CD4-positive, alpha-beta T cell (primary cell): ENCODE measurements around the gene RGL1. TPM values are rescaled to one million over a fixed set of nuclear protein-coding genes. Genes with fewer than 3 reads are reported as not detected.

Experiments used
- ATAC-seq: fragments of 200-7000 bp; cut with Tn5 transposase; one replicate; pipeline ENCODE4 v1.10.0; 2022; ENCODE audit warnings: mild to moderate bottlenecking; ENCODE audit not compliant: poor library complexity
- CTCF ChIA-PET: fragments of 350-600 bp; sonication (Branson Sonifier 250); formaldehyde crosslinking; loops from one replicate; lab custom pipeline; 2021; ENCODE audit warnings: antibody characterized with exemption, inconsistent platforms; lab: Charles Lee
- POLR2A ChIA-PET: fragments of 350-600 bp; sonication (Branson Sonifier 250); formaldehyde crosslinking; loops from one replicate; lab custom pipeline; 2021; ENCODE audit warnings: antibody characterized with exemption, inconsistent platforms; lab: Charles Lee
- DNase-seq, 14 experiments: peaks; one replicate each; pipeline ENCODE4 v3.0.0-alpha.2; 2013 to 2020; ENCODE audit warnings: mixed read lengths in 2 of 14
- H3K27ac ChIP-seq, 2 donors: one replicate each; pipeline versions ENCODE4 v1.5.1 to v1.7.0; 2013; ENCODE audit warnings: low read length in 2 of 2, low read depth in 1 of 2, mild to moderate bottlenecking in 1 of 2
- H3K27me3 ChIP-seq, 2 experiments: 1 replicate in 1 of 2; 2 replicates in 1 of 2; pipeline versions ENCODE4 v1.6.1 to v1.7.0; 2013; ENCODE audit warnings: low read length in 2 of 2, control low read depth in 1 of 2, mild to moderate bottlenecking in 1 of 2, moderate library complexity in 1 of 2; ENCODE audit not compliant: insufficient read depth in 2 of 2, control insufficient read depth in 1 of 2
- H3K36me3 ChIP-seq: one replicate; pipeline ENCODE4 v1.6.1; 2013; ENCODE audit warnings: low read length, control low read depth; ENCODE audit not compliant: insufficient read depth
- H3K4me1 ChIP-seq: one replicate; pipeline ENCODE4 v1.6.1; 2013; ENCODE audit warnings: low read length, control low read depth; ENCODE audit not compliant: insufficient read depth
- H3K4me3 ChIP-seq: one replicate; pipeline ENCODE4 v1.5.1; 2013; ENCODE audit warnings: mild to moderate bottlenecking, low read length, moderate library complexity
- H3K9me3 ChIP-seq, 2 experiments: 1 replicate in 1 of 2; 2 replicates in 1 of 2; pipeline versions ENCODE4 v1.6.1 to v1.7.0; 2013; ENCODE audit warnings: low read length in 2 of 2, mild to moderate bottlenecking in 2 of 2, control low read depth in 1 of 2, moderate library complexity in 1 of 2; ENCODE audit not compliant: control insufficient read depth in 1 of 2, insufficient read depth in 1 of 2
- H3K27ac Mint-ChIP-seq: one replicate; pipeline ENCODE4 v1.8.0; 2020; ENCODE audit warnings: mixed read lengths
- H3K27me3 Mint-ChIP-seq: one replicate; pipeline ENCODE4 v1.8.0; 2021; ENCODE audit warnings: mixed read lengths
- H3K36me3 Mint-ChIP-seq: one replicate; pipeline ENCODE4 v1.8.0; 2021; ENCODE audit warnings: low read depth, mixed read lengths
- H3K4me1 Mint-ChIP-seq: one replicate; pipeline ENCODE4 v1.8.0; 2021; ENCODE audit warnings: low read depth, mixed read lengths
- H3K4me3 Mint-ChIP-seq: one replicate; pipeline ENCODE4 v1.8.0; 2020; ENCODE audit warnings: mild to moderate bottlenecking, mixed read lengths
- H3K9me3 Mint-ChIP-seq: one replicate; pipeline ENCODE4 v1.8.0; 2020; ENCODE audit warnings: mixed read lengths
- CTCF ChIP-seq: fragments of 200-600 bp; IDR thresholded peaks from one replicate; pipeline ENCODE4 v1.8.0; 2022; ENCODE audit warnings: antibody characterized with exemption, mild to moderate bottlenecking
- intact Hi-C, 2 experiments: fragments of 100-400 bp; cut with DNase I in 1 of 2; cut with micrococcal nuclease in 1 of 2; formaldehyde crosslinking; loops; one replicate each; pipeline versions ENCODE4 v1.15.1 to v1.9.0; 2023 to 2025; cut with DNase I, micrococcal nuclease
- total RNA-seq, 174 experiments: library from RNA in 2 of 174; stranded (reverse) in 2 of 174; gene quantifications; one replicate each; pipeline ENCODE4 v1.2.3 and lab custom pipeline; 2021 to 2026

RGL1 gene
- total RNA-seq, 2 experiments from 2014 or later = 1.2 to 1.8 TPM

- ChIA-PET CTCF (no interaction called here), POLR2A (no interaction called here)
- H3K27me3 ChIP-seq = no peaks in the 10 kb centered on the region
- H3K9me3 Mint-ChIP-seq = no peaks in the 10 kb centered on the region
- H3K4me3 Mint-ChIP-seq = no peak overlapping the region
- DNase-seq (no peak), ATAC-seq (no peak)
- no peak overlapping the region for H3K27ac Mint-ChIP-seq
- H3K27me3 Mint-ChIP-seq = no peaks in the 10 kb centered on the region
- H3K4me1 Mint-ChIP-seq = no peaks in the 10 kb centered on the region
- no peak for TF ChIP-seq CTCF
- H3K4me3 ChIP-seq = no peak overlapping the region
- H3K9me3 ChIP-seq = no peaks in the 10 kb centered on the region
- no peaks in the 10 kb centered on the region for H3K36me3 ChIP-seq
- H3K4me1 ChIP-seq = no peaks in the 10 kb centered on the region
- intact Hi-C loops = no loop called here
- H3K27ac ChIP-seq = no peak overlapping the region
- no peaks in the 10 kb centered on the region for H3K36me3 Mint-ChIP-seq
Measured at GRCh38 chr1:183850852-183851251, 45.9 kb downstream of the RGL1 start.

- ATAC-seq = no peak
- no peak for TF ChIP-seq CTCF
Measured at GRCh38 chr1:183859119-183859518, 54.2 kb downstream of the RGL1 start.

GRCh38 chr1:183859831-183860230 lies 54.9 kb downstream of the RGL1 start:
- Mint-ChIP-seq H3K36me3 (no peaks in the 10 kb centered on the region), H3K27me3 (no peaks in the 10 kb centered on the region), H3K27ac (no peak overlapping the region), H3K9me3 (no peaks in the 10 kb centered on the region), H3K4me3 (no peak overlapping the region), H3K4me1 (no peaks in the 10 kb centered on the region)
- ChIA-PET POLR2A (no interaction called here), CTCF (no interaction called here)
- H3K27me3 ChIP-seq = no peaks in the 10 kb centered on the region
- no peaks in the 10 kb centered on the region for H3K9me3 ChIP-seq
- no peaks in the 10 kb centered on the region for H3K4me1 ChIP-seq
- no peak overlapping the region for H3K4me3 ChIP-seq
- H3K27ac ChIP-seq = no peak overlapping the region
- TF ChIP-seq CTCF = no peak
- no peaks in the 10 kb centered on the region for H3K36me3 ChIP-seq
- intact Hi-C loops = no loop called here
- DNase-seq (no peak), ATAC-seq (no peak)

More at GRCh38 chr1:183859119-183859518, 54.2 kb downstream of the RGL1 start:
- Histone ChIP-seq H3K27me3 (no peaks in the 10 kb centered on the region), H3K9me3 (no peaks in the 10 kb centered on the region), H3K4me1 (no peaks in the 10 kb centered on the region), H3K27ac (no peak overlapping the region), H3K36me3 (no peaks in the 10 kb centered on the region), H3K4me3 (no peak overlapping the region)
- intact Hi-C loops = no loop called here
- ChIA-PET CTCF (no interaction called here), POLR2A (no interaction called here)
- no peak overlapping the region for H3K4me3 Mint-ChIP-seq
- H3K9me3 Mint-ChIP-seq = no peaks in the 10 kb centered on the region
- H3K36me3 Mint-ChIP-seq = no peaks in the 10 kb centered on the region
- no peaks in the 10 kb centered on the region for H3K4me1 Mint-ChIP-seq
- DNase-seq = no peak
- H3K27ac Mint-ChIP-seq = no peak overlapping the region
- no peaks in the 10 kb centered on the region for H3K27me3 Mint-ChIP-seq
